HG03571 (cell line): ENCODE results near the gene TTLL5.

ENCODE experiments used
- ATAC-seq: cut with Tn5 transposase; IDR thresholded peaks from one replicate; pipeline ENCODE4 v1.9.1; 2021; ENCODE audit not compliant: unreplicated experiment

Gene TTLL5

DNA sequence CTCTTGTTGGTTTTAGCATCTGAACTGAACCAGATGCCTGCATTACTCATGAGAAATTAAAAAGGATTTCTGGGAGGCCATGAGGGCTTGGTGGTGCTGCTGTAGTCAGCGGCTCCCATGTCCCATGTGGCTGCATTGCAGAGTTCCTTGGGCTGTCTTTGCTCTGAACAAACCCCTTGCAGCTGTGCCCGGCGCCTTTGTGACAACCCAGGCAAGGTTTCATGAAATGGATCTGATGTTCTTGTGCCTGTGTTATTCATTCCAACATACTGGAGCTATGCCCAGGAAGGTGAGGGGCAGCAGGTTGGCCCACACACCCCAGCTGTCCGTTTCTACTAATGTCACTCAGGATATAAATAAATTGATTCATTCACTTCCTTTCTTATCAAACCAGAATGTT lies 280.0 kb downstream of the TTLL5 start:
- ATAC-seq: no peak

- ATAC-seq: no peak
Observed at GRCh38 chr14:75944607-75945241, 283.7 kb downstream of the TTLL5 start.

- no peak for ATAC-seq
Observed at GRCh38 chr14:75946785-75947184, 285.7 kb downstream of the TTLL5 start.

DNA sequence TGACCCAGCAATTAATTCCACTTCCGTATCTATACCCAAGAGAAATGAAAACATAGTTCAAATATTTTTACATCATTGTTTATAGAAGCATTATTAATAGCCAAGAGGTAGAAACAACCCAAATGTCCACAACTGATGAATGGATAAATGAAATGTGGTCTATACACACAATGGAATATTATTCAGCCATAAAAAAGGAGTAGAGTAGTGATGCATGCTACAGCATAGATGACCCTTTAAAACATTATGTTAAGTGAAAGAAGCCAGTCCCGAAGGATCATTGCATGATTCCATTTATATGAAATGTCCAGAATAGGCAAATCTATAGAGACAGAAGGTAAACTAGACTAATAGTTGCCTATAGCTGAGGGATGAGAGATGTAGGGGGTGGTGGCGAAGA lies 291.4 kb downstream of the TTLL5 start:
- ATAC-seq: no peak

DNA sequence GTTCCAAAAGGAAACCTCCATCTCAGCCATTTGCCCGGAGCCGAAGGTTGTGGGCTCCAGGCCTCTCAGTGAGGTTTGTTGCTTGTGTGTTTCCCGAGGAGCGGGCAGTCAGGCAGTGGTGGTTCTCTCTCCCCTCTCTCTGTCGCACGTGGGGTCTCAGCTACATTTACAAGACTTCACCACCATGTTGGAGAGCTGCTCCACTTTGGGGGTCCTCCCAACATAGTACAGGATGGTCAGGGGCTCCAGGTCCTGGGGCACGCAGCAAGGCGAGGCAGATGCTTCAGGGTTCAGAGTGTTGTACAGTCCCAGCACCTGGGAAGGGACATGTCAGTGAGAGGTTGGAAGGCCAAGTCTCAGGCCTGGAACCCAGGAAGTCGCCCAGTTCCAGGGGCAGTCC lies 298.0 kb downstream of the TTLL5 start:
- no peak for ATAC-seq

- peak; percentile 78 for ATAC-seq
Observed at GRCh38 chr14:75960231-75960630, 299.2 kb downstream of the TTLL5 start.

DNA sequence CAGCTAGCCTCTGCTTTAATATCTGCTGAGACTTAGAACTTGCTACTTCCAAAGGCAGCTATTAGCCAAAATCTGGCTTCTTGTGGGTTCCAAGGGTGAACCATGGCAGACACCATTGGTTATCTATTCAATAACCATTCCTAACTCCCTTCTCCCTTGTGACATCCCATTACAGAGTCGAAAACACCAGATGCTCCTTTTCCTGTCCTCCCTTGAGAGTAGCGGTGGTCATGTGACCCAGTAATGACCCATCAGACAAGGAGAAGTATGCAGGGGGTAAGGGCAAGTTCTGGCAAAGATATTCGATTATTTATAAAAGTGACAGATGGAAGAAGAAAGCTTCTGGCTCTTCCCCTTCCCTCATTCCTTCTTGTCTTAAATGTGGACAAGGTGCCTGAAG lies 300.6 kb downstream of the TTLL5 start:
- ATAC-seq: no peak

- no peak for ATAC-seq
Observed at GRCh38 chr14:75967866-75968265, 306.8 kb downstream of the TTLL5 start.

DNA sequence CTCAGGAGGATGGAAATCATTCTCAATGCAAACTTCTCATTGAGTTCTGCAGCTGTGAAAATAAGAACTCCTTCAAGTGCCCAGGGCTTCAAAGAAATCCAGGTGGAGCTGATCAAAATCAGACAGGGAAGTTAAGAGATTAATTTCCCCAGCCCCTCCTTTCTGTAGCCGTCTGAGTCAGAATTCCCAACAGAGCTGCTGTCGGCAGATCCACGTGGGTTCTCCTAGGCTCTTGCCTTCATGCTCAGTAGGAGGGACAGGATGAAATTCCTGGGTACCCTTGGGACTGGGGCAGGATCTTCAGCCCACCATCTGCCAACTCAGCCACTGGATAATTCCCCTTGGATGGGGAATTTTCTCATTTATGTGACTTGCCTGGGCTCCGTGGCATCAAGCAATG lies 307.4 kb downstream of the TTLL5 start:
- no peak for ATAC-seq

- ATAC-seq: no peak
Observed at GRCh38 chr14:75969126-75969525, 308.1 kb downstream of the TTLL5 start.

GRCh38 chr14:75969891-75970290 lies 308.8 kb downstream of the TTLL5 start:
- ATAC-seq: no peak

DNA sequence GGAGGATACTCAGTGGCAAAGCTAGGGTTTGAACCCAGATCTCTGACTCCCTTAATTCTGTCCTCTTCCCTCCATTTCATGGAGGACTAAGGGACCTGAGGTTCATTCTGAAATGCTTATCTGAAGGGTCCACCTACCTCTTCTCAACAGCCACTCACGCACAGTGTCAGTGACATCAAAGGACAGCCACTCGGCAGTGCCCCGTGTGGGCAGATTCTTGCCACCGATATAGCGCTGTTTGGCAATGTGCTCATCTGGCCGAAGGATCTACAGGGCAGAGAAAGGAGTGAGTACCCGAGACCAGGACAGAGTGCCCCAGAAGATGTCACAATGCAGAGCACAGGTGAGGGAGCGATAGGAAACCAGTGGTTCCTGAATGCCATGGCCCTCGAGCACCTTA lies 309.9 kb downstream of the TTLL5 start:
- ATAC-seq: no peak

GRCh38 chr14:75971509-75971908 lies 310.5 kb downstream of the TTLL5 start:
- no peak for ATAC-seq

DNA sequence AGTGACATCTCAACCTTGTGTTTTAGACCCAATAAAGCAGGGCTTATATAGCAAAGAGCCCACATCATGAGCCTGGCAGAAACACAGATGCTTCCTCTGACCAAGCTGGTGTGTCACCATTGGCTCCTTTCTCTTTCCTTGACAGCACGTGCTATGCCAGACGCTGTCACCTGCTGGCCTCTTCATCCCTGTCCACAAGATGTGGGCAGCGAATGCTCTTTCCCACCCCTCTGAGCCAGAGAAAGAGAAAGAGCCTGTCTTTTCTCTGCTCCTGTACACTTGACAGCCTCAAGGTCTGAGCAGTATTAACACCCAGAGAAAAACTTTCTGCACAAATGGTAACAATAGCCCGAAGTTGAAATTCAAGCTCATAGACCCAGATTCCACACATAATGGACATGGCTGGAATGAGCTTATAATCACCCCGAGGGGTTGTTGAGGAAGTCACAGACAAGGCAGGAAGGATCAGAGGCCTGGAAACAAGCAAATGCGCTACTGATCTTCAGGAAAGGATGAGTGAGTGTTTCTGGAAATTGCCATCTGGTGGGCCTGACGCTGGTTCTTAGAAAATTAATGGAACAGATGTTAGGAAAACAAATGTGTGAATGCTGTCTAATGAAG lies 311.9 kb downstream of the TTLL5 start:
- ATAC-seq: no peak

GRCh38 chr14:75976826-75977581 lies 316.0 kb downstream of the TTLL5 start:
- ATAC-seq: no peak

- no peak for ATAC-seq
Observed at GRCh38 chr14:75977582-75977943, 316.5 kb downstream of the TTLL5 start.

DNA sequence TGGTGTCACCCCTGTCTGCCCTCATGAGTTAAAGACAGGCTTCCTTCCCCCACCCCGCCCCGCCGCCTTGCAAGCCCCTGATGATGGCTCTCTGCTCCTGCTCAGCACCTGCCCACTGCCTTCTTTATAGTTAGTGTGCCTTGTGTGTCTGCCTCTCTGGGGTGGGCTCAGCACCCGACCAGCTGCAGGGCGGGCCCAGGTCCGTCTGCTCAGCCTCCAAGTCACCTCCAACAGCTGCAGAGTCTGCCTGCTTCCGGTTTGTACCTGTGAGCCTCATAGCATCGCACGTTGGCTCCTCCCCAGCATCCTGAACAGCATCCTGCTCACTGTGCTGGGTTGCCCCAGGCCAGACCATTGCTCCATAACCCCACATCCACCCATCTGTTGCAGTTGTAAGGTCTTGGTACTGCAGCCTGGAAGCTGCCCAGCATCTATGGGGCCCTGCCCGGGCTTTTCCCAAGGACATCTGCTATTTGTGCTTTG lies 317.2 kb downstream of the TTLL5 start:
- no peak for ATAC-seq

DNA sequence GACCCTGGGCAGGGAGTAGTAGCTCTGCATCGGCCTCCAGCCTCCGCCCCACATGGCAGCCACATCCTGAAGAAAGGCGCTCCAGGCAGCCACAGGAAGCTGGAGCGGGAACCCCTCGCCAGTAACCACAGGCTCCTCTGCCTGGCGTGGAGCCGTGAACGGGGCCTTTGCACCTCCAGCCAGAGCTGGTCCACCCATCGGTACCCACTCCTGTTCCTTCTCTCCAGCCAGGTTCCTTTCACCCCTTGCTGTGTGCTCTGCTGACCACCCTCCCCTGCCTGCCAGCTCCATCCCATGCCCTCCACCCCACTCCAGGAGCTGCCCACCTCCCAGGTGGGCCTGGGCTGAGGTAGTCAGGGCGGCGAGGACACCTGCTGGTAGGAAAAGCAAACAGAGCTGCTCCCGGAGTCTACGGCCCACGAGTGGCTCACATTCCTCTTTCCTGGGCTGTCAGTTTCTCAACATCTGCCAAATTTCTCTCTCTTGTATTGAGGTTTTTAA lies 318.1 kb downstream of the TTLL5 start:
- no peak for ATAC-seq

GRCh38 chr14:75979648-75980565 lies 318.9 kb downstream of the TTLL5 start:
- ATAC-seq: no peak

- ATAC-seq: no peak
Observed at GRCh38 chr14:75980856-75981255, 319.8 kb downstream of the TTLL5 start.
